Stimulated activated CD4-positive, alpha-beta T cell treated with anti-CD3 and anti-CD28 coated beads, Interleukin-1b, Interleukin-23, amount 100 ng/mL, for 48 hours (primary cell): ENCODE measurements around the gene USP37.

Experiments used
- DNase-seq: peaks from one replicate; pipeline ENCODE4 v3.0.0-alpha.2; 2020

Gene USP37

GRCh38 chr2:218474527-218474926 lies 93.6 kb downstream of the USP37 start:
- DNase-seq: no peak

- no peak for DNase-seq
These were observed 95.2 kb downstream of the USP37 start for GRCh38 chr2:218472988-218473387.

- DNase-seq: no peak
These were observed 96.2 kb downstream of the USP37 start for GRCh38 chr2:218471982-218472381.

GRCh38 chr2:218471036-218471435 lies 97.1 kb downstream of the USP37 start:
- no peak for DNase-seq

GRCh38 chr2:218470448-218470847 lies 97.7 kb downstream of the USP37 start:
- no peak for DNase-seq

GRCh38 chr2:218465987-218466633 lies 102.0 kb downstream of the USP37 start:
- DNase-seq: no peak

- no peak for DNase-seq
These were observed 109.6 kb downstream of the USP37 start for GRCh38 chr2:218458598-218458997.

GRCh38 chr2:218456849-218457248 lies 111.3 kb downstream of the USP37 start:
- no peak for DNase-seq

- DNase-seq: no peak
These were observed 116.1 kb downstream of the USP37 start for GRCh38 chr2:218452079-218452478.

GRCh38 chr2:218448934-218449333 lies 119.2 kb downstream of the USP37 start:
- no peak for DNase-seq

GRCh38 chr2:218447072-218447471 lies 121.1 kb downstream of the USP37 start:
- DNase-seq: no peak

- DNase-seq: no peak
These were observed 121.6 kb downstream of the USP37 start for GRCh38 chr2:218446547-218446946.

GRCh38 chr2:218445602-218446001 lies 122.5 kb downstream of the USP37 start:
- DNase-seq: no peak

- no peak for DNase-seq
These were observed 123.3 kb downstream of the USP37 start for GRCh38 chr2:218444692-218445357.

- no peak for DNase-seq
These were observed 129.6 kb downstream of the USP37 start for GRCh38 chr2:218438596-218438995.

- DNase-seq: no peak
These were observed 130.2 kb downstream of the USP37 start for GRCh38 chr2:218437969-218438368.

GRCh38 chr2:218436992-218437391 lies 131.2 kb downstream of the USP37 start:
- no peak for DNase-seq

GRCh38 chr2:218435003-218435982 lies 132.9 kb downstream of the USP37 start:
- no peak for DNase-seq

- DNase-seq: no peak
These were observed 133.7 kb downstream of the USP37 start for GRCh38 chr2:218434456-218434855.

- no peak for DNase-seq
These were observed 135.3 kb downstream of the USP37 start for GRCh38 chr2:218432676-218433365.

GRCh38 chr2:218431878-218432277 lies 136.3 kb downstream of the USP37 start:
- no peak for DNase-seq

GRCh38 chr2:218430721-218431120 lies 137.4 kb downstream of the USP37 start:
- no peak for DNase-seq
